Peyer's patch (tissue), 4 donors: ENCODE results near the gene FOXF2. TPM values are rescaled to one million over a fixed set of nuclear protein-coding genes. Genes with fewer than 3 reads are reported as not detected.
A peak's percentile ranks its signal among the peaks of the same experiment; 100 is the strongest.

Source experiments
- DNase-seq, 3 donors: peaks; one replicate each; pipeline ENCODE4 v3.0.0-alpha.2; 2017 to 2019
- H3K27ac ChIP-seq, 4 donors: fragments of 200-600 bp; sonication (generic); one replicate each; pipeline ENCODE4 v1.5.1; 2016 to 2019
- H3K27me3 ChIP-seq, 2 donors: fragments of 200-600 bp; sonication (generic); one replicate each; pipeline ENCODE4 v1.5.1; 2019
- H3K36me3 ChIP-seq, 3 donors: fragments of 200-600 bp; sonication (generic); one replicate each; pipeline ENCODE4 v1.5.1; 2016 to 2019
- H3K4me1 ChIP-seq, 4 donors: fragments of 200-600 bp; sonication (generic); one replicate each; pipeline ENCODE4 v1.5.1; 2016 to 2019
- H3K4me3 ChIP-seq, 4 donors: fragments of 200-600 bp; sonication (generic); 1 replicate in 3 of 4; 2 replicates in 1 of 4; pipeline ENCODE4 v1.5.1; 2016 to 2019; ENCODE audit warnings: mild to moderate bottlenecking in 1 of 4
- H3K9me3 ChIP-seq, 4 donors: fragments of 200-600 bp; sonication (generic); one replicate each; pipeline ENCODE4 v1.5.1; 2016 to 2019; ENCODE audit warnings: mild to moderate bottlenecking in 1 of 4
- POLR2A ChIP-seq, 2 donors: fragments of 450-650 bp; IDR thresholded peaks; one replicate each; pipeline ENCODE4 v1.5.1; 2017; ENCODE audit warnings: antibody characterized with exemption in 2 of 2, mild to moderate bottlenecking in 2 of 2, moderate library complexity in 2 of 2
- total RNA-seq, 4 donors: library from RNA; depleted of rRNA; stranded (reverse); fragments of >200 nt; gene quantifications; one replicate each; pipeline ENCODE4 v1.1.0, GENCODE V29; 2016
- TF ChIP-seq, protein P1 (sequence below), 6 experiments: fragments of 450-650 bp in 4 of 6; fragments of 200-600 bp in 2 of 6; sonication (generic) in 1 of 6; IDR thresholded peaks; one replicate each; pipeline ENCODE4 v1.5.1; 2017 to 2019; ENCODE audit warnings: antibody characterized with exemption in 6 of 6, mild to moderate bottlenecking in 3 of 6, moderate library complexity in 1 of 6

FOXF2 gene
- total RNA-seq, 4 donors from 2014 or later: 4.0 to 14.0 (median 8.0) TPM

DNA sequence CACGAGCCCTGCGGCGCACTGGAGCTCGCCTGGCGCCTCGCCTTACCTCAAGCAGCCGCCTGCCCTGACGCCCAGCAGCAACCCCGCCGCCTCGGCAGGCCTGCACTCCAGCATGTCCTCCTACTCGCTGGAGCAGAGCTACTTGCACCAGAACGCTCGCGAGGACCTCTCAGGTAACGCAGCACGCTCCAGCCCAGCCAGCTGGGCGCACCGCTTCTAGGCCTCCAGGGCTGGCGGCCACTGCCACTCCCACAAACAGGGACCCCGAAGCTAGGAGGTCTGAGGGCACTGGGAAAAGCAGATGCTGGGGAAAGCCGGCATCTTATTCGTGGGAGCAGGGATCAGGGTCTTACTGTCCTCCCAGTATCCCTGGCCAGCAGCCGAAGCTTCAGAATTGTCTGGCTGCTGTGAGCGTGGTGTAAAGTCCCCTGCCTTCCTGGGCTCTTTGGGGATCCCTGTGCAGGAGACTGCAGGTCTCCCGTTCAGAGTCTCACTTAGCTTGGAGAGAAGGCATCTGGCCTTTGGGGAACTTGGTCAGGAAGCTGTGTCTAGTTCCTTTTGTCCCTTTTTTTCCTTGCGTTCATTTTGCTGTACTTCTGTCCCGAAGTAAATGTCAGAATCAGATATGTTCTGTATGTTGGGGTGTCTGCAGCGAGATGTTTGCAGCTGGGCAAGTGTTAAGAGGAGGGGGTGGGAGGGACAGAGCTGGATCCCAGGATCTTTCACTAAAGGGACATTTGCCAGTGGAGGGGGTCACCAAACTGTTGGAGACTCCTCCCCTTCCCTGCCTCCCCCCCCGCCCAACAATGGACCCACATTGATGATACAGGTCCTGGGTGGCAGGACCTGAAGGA is 1.8 kb downstream of the FOXF2 start:
- Histone ChIP-seq H3K27ac (peak overlapping the region; percentile 35 to 90 (median 77)), H3K4me1 (peaks cover 0 to 13% (median 4%) of the 10 kb centered on the region in 4 donors), H3K9me3 (no peaks in the 10 kb centered on the region), H3K27me3 (peaks cover 0 to 36% of the 10 kb centered on the region in 2 donors), H3K4me3 (peak overlapping the region; percentile 34 to 61 (median 48)), H3K36me3 (no peaks in the 10 kb centered on the region)
- no peak for DNase-seq
- TF ChIP-seq, protein P1, sequence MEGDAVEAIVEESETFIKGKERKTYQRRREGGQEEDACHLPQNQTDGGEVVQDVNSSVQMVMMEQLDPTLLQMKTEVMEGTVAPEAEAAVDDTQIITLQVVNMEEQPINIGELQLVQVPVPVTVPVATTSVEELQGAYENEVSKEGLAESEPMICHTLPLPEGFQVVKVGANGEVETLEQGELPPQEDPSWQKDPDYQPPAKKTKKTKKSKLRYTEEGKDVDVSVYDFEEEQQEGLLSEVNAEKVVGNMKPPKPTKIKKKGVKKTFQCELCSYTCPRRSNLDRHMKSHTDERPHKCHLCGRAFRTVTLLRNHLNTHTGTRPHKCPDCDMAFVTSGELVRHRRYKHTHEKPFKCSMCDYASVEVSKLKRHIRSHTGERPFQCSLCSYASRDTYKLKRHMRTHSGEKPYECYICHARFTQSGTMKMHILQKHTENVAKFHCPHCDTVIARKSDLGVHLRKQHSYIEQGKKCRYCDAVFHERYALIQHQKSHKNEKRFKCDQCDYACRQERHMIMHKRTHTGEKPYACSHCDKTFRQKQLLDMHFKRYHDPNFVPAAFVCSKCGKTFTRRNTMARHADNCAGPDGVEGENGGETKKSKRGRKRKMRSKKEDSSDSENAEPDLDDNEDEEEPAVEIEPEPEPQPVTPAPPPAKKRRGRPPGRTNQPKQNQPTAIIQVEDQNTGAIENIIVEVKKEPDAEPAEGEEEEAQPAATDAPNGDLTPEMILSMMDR (IDR thresholded peaks at IDR 0.05): no peak
- no peak for TF ChIP-seq POLR2A (IDR thresholded peaks at IDR 0.05)

DNA sequence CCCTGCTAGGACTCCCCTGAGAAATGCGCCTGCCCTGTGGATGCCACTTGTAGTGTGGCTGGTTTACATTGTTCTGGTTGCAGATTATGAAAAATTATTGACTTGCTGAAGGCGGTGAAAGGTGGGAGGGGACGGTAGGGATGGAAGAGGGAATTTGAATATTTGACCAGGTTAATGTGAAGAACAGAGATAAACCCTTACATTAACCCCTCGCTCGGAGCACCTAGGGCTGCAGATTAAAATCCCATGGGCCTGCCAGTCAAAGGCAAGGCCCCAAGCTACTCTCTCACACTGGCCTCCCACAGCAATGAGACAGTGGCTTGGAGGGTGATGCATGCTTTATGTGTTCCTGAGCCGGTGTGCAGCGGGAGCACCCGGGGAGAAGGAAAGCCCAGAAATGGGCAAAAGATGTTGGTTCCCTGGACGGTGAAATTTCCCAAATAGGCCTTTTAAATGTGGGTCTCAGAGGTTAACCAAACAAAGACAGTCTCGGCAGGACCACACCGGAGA is 2.5 kb downstream of the FOXF2 start:
- Histone ChIP-seq H3K36me3 (no peaks in the 10 kb centered on the region), H3K27me3 (peaks cover 0 to 37% of the 10 kb centered on the region in 2 donors), H3K4me3 (peak overlapping the region; percentile 34 to 61 (median 48)), H3K27ac (peak overlapping the region in 3 of 4 donors; percentile 42 to 90 (median 88)), H3K9me3 (no peaks in the 10 kb centered on the region), H3K4me1 (peaks cover 0 to 13% (median 4%) of the 10 kb centered on the region in 4 donors)
- DNase-seq: no peak
- TF ChIP-seq, protein P1 (IDR thresholded peaks at IDR 0.05): no peak
- no peak for TF ChIP-seq POLR2A (IDR thresholded peaks at IDR 0.05)

DNA sequence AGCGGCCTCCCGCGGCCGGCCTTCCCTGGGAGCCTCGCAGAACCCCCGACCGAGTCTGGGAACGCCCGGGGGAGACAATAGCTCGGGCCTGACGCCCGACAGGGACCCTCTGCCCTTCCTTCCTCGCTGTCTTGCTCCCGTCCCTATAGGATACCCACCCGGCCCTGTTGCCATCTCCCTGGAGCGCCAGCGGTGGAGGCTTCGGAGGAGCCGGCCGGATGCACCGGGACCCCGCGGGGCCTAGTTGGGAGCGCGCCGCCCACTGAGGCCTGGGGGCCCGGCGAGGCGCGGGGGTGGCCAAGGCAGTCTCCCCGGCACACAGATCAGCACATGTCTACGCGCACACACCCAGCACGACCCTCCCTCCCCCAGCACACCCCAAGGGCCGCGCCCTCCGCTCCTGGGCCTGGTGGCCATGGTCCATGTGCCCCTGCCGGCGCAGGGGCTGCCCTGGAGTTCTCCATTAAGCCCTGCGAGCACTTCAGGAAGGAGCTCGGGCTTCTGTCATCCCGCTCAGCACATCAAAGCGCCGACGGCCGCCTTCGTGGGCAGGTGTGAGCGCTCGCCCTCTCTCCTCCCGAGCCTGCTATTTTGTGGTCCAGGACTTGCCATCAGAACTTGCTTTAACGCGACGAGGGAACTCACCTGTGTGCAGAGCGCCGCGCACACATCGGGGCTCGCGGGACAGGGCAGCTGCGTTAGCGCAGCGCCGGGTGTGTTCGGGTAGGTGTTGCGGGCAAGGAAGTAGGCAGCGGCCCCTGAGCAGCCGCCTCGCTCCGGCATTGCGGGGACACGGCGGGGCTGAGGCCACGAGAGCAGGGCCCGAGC is 3.7 kb downstream of the FOXF2 start:
- Histone ChIP-seq H3K4me3 (peak overlapping the region; percentile 26 to 61 (median 44)), H3K4me1 (peaks cover 0 to 13% (median 4%) of the 10 kb centered on the region in 4 donors)
- DNase-seq: no peak

DNA sequence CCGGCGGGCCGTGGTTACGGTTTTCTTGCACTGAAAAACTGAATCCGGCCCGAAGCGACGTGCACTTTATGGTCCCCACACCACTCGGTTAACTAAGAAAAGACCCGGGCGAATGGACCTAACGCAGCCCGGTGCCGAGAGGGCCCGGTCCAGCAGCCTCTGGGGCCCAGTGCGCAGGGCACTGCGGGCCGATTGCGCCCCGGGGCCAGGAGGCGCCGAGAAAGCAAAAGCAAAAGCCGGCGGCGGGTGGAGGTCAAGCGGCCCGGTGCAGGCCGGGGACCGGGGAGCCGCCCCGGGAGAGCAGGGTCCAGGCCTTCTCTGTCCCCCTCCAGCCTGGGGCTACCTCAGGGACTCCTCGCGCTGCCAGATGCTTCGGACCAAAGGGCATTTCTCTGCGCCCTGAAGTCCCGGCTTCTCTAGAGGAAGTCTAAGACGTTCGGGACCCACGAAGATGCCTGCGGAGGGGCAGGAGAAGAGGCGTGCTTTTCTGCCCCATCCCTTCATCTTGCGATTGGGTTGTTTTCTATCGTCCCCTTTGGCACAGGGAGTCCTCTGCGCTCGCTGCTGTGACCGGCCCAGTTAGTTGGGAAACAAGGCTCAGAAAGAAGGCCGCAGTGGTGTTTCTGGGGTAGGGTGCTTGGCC is 4.4 kb downstream of the FOXF2 start:
- H3K27ac ChIP-seq: peak overlapping the region; percentile 22 to 90 (median 65)

More for the DNA sequence above, 3.7 kb downstream of the FOXF2 start:
- Histone ChIP-seq H3K27ac (peak overlapping the region; percentile 22 to 90 (median 65)), H3K27me3 (peaks cover 0 to 33% of the 10 kb centered on the region in 2 donors), H3K9me3 (no peaks in the 10 kb centered on the region), H3K36me3 (no peaks in the 10 kb centered on the region)
- TF ChIP-seq, protein P1 (IDR thresholded peaks at IDR 0.05): no peak
- TF ChIP-seq POLR2A (IDR thresholded peaks at IDR 0.05): no peak

More for the DNA sequence above, 4.4 kb downstream of the FOXF2 start:
- no peak for TF ChIP-seq POLR2A (IDR thresholded peaks at IDR 0.05)
- TF ChIP-seq, protein P1 (IDR thresholded peaks at IDR 0.05): no peak
- Histone ChIP-seq H3K4me3 (peak overlapping the region; percentile 26 to 61 (median 44)), H3K9me3 (no peaks in the 10 kb centered on the region), H3K27me3 (peaks cover 0 to 32% of the 10 kb centered on the region in 2 donors), H3K4me1 (peaks cover 0 to 13% (median 4%) of the 10 kb centered on the region in 4 donors), H3K36me3 (no peaks in the 10 kb centered on the region)
- peak in 1 of 3 donors; percentile 7 for DNase-seq
